NB4 (cell line): Measurements from ENCODE around the gene CCKAR.

Source experiments
- CTCF ChIP-seq: IDR thresholded peaks from one replicate; pipeline ENCODE4 v1.5.1; 2012; ENCODE audit warnings: low read depth, low read length
- MYC ChIP-seq: IDR thresholded peaks from 2 replicates; pipeline ENCODE4 v1.6.1; 2011; ENCODE audit warnings: low read depth, low read length
- POLR2A ChIP-seq: IDR thresholded peaks from 2 replicates; pipeline ENCODE4 v1.6.1; 2011; ENCODE audit warnings: mild to moderate bottlenecking; ENCODE audit not compliant: insufficient read length; ENCODE audit errors: extremely low read depth

- TF ChIP-seq CTCF (no peak), MYC (no peak), POLR2A (no peak)
Measured at GRCh38 chr4:26473893-26474292, 16.4 kb downstream of the CCKAR start.
